Left ventricle myocardium superior (tissue), 1 donor: ENCODE measurements around the gene UACA. TPM values are rescaled to one million over a fixed set of nuclear protein-coding genes. Genes with fewer than 3 reads are reported as not detected.
A peak's percentile ranks its signal among the peaks of the same experiment; 100 is the strongest.

Experiments
- ATAC-seq: fragments of 200-7000 bp; cut with Tn5 transposase; one replicate; pipeline ENCODE4 v1.9.1; 2020; ENCODE audit warnings: mild to moderate bottlenecking, moderate library complexity
- DNase-seq: peaks from one replicate; pipeline ENCODE4 v3.0.0-alpha.2; 2020
- intact Hi-C: fragments of 100-400 bp; cut with micrococcal nuclease; formaldehyde crosslinking; loops from one replicate; pipeline ENCODE4 v1.11.0; 2022
- total RNA-seq: library from RNA; stranded (reverse); fragmentation: NEBNext Ultra II Directional; extraction: Animal tissue kit (Norgen Biotek cat#: 25700); gene quantifications from one replicate; pipeline ENCODE4 v1.2.1, GENCODE V29; 2021
- donor health status: DM: no; HTN: yes; CAD: no; lungs with severe emphysema.

Gene UACA
- total RNA-seq, 1 donor from 2014 or later = 32.9 TPM

DNA sequence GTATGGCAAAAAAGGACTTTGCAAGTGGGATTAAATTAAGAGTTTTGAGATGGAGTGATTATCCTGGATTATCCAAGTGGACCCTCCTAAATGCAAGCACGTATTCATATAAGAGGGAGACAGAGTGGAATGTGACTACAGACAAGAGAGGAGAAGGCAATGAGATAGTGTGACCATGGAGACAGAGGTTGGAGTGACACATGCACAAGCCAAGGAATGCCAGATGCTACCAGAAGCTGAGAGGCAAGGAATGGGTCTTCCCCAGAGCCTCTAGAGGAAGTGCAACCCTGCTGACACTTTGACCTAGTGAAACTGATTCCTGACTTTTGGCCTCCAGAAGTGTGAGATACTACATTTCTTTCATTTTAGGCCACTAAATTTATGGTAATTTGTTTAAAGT is 117.2 kb downstream of the UACA start:
- DNase-seq (no peak), ATAC-seq (no peak)
- intact Hi-C loops = no loop called here

- intact Hi-C loops = no loop called here
These were observed 119.6 kb downstream of the UACA start for GRCh38 chr15:70643783-70644125.

GRCh38 chr15:70643106-70643782 is 120.1 kb downstream of the UACA start:
- no peak for DNase-seq
- ATAC-seq = no peak
- intact Hi-C loops = no loop called here

More at GRCh38 chr15:70643783-70644125, 119.6 kb downstream of the UACA start:
- DNase-seq (no peak), ATAC-seq (no peak)

DNA sequence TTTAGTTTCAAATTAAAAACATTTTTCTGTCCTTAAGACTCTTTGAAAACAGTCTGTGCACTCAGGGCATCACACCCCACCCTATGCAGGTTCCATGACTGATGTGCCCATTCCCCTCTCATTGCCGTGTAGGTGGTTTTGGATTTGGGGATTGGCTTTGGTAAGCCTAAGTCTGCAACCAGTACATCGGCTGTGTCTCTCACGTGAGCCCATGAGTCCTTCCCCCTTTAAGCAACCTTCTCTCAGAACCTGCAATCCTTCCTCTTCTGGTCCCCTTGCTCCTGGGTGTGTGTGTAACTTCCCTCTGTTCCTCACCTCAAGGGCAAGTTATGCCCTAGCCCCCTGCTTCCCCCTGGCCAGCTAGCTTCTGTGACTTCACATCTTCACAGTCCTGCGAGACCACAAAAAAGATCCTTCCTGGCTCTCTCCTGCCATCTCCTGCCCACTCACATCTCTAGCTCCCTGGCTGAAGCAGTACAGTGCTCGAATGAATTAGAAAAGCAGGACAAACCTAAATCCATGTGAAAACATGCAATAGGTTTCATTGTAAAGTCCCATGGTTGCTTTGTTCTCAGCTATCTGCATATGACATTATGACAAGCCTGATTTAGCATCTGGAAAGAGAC is 126.7 kb downstream of the UACA start:
- DNase-seq (no peak), ATAC-seq (peak; percentile 22)
- intact Hi-C loops = no loop called here

GRCh38 chr15:70635895-70636294 is 127.5 kb downstream of the UACA start:
- intact Hi-C loops = no loop called here
- DNase-seq (no peak), ATAC-seq (no peak)

GRCh38 chr15:70633991-70634390 is 129.4 kb downstream of the UACA start:
- no peak for ATAC-seq

GRCh38 chr15:70633103-70633831 is 130.1 kb downstream of the UACA start:
- DNase-seq (peak; percentile 49), ATAC-seq (peak; percentile 83)
- intact Hi-C loops = loop anchor here (2.0 kb wide), 1 partner anchor 64 kb away; no protein-coding TSS in a partner anchor

More at GRCh38 chr15:70633991-70634390, 129.4 kb downstream of the UACA start:
- intact Hi-C loops = loop anchor here (2.0 kb wide), 1 partner anchor 65 kb away; no protein-coding TSS in a partner anchor
- no peak for DNase-seq

GRCh38 chr15:70632491-70633102 is 130.8 kb downstream of the UACA start:
- no peak for DNase-seq
- intact Hi-C loops = loop anchor here (2.0 kb wide), 1 partner anchor 64 kb away; no protein-coding TSS in a partner anchor
- ATAC-seq = no peak

DNA sequence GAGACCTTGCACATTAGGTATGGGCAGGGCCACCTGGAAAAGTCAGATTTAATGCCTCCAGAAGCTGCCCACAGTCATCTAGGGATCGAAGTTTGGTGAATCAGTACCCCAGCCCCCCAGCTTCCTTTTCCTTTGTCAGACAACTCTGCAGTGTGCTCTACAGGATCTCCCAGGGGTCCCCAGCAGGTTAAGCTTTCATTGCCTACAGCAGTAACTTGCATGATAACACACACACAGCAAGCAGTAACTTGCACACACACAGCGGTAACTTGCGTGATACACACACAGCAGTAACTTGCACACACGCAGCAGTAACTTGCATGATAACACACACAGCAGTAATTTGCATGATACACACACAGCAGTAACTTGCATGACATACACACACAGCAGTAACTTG is 131.3 kb downstream of the UACA start:
- intact Hi-C loops = loop anchor here (2.0 kb wide), 1 partner anchor 63 kb away; no protein-coding TSS in a partner anchor
- ATAC-seq = no peak
- DNase-seq = no peak

DNA sequence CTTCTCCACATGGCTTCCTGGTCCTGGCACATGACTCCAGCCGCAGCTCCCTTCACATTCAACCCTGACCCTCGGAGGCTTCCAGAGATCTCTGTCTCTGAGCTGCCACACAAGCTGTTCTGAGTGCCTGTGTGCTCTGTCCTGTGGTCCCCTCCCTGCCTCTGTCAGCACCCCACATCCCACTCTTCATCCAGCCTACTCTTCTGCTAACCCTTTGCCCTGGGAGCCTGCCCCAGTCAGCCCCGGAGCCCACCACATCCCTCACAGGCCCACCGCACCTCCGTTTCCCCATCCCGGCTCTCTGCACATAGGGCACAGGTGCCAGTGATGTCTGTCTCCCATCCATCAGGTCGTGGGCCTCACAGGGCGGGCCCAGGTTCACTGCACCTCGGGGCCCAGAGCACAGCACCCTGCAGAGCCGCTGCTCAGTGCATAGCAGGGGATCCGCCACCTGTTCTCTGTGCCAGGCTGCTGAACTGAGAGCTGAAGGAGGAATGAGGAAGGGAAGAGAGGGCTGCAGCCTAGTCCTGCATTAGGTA is 133.6 kb downstream of the UACA start:
- intact Hi-C loops = no loop called here
- DNase-seq (no peak), ATAC-seq (no peak)

GRCh38 chr15:70628549-70628896 is 134.8 kb downstream of the UACA start:
- intact Hi-C loops = no loop called here

DNA sequence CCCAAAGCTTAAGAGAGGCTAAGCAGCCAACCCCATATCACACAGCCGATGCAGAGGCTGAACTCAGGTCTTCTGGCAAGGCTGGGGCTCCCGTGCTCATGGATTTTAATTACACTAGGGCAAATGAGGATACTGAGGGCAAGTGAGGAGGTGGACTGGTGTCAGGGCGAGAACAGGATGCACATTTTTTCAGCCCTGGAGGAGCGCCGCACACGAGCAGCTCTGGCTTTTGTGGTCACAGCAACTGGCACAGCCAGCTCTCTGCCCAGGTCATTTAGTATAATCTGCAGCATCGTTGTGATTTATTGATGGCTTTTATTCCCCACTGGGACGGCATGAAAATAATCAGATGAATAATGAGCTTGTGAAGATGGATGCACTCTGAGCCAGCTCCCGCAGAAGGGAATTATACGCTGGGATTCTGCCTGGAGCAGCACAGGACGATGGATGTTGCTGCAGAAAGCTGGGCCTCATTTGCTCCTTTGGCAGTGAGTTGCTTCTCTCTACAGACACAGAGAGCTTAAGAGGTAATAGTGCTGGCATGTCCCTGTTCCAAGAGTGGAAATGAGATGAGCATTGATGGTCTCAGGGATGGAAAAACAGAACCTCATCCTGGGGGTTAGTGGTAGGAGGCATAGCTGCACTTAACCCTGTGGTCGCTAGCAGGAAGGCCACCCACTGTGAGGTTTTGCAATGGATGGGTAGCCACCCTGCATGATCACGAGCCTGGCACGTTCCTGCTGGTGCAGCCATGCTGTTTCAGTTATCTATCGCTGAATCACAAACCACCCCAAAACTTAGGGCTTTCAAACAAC is 135.4 kb downstream of the UACA start:
- no peak for ATAC-seq
- no peak for DNase-seq

More at GRCh38 chr15:70628549-70628896, 134.8 kb downstream of the UACA start:
- ATAC-seq (no peak), DNase-seq (no peak)

DNA sequence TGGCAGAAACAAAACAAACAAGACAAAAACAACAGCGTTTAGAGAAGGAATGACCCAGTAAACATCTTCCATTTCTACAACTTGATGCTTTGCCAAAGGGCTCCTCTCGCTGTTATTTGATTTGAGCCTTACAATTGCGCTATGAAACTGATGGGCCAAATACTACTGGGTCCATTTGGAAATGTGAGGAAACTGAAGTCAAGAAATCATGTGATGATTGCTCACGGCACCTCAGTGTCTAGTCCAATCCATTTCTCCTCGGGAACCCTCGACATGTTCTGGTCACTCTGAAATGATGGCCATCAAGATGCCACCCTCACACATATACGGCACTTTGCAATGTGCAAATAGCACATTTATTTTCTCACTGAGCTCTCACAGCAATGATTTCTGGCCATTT is 136.0 kb downstream of the UACA start:
- ATAC-seq (no peak), DNase-seq (no peak)
- intact Hi-C loops = no loop called here

More for the DNA sequence above, 135.4 kb downstream of the UACA start:
- intact Hi-C loops = no loop called here

- intact Hi-C loops = no loop called here
- ATAC-seq (no peak), DNase-seq (no peak)
These were observed 137.9 kb downstream of the UACA start for GRCh38 chr15:70625438-70625837.

DNA sequence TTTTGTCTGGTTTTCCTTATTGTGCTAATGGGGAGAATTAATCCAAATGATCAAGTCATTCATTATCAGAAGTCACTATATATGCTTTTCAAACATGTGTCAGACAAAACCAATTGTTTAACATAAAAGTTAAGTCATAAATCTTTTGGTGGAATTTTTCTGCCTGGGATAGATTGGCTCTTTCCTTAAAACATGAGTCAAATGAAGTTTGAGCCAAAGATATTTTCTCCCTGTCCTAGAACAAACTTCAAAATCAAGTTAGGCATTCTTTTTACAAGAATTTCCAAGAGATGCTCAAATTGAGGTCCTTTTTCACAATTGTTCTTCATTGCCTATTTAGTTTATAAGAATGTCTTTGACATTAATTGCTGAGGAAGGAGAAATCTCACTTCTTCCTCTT is 138.3 kb downstream of the UACA start:
- DNase-seq = no peak
- ATAC-seq = no peak
- intact Hi-C loops = no loop called here

DNA sequence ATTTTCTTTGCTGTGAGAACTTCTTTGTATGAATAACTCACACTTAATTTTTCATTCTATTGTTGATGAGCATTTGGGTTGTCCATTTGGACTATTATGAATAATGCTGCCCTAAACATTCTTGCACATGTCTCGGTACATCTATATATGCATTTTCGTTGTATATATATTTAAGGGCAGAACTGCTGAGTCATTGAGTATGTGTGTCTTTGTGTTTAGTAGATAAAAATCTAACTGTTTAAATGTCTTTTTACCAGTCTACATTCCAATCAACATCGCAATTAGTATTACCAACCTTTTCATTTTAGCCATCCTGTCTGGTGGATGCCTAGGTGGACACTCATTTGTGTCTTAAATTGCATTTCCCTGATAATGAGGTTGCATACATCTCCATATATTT is 144.4 kb downstream of the UACA start:
- intact Hi-C loops = no loop called here
- ATAC-seq = no peak

DNA sequence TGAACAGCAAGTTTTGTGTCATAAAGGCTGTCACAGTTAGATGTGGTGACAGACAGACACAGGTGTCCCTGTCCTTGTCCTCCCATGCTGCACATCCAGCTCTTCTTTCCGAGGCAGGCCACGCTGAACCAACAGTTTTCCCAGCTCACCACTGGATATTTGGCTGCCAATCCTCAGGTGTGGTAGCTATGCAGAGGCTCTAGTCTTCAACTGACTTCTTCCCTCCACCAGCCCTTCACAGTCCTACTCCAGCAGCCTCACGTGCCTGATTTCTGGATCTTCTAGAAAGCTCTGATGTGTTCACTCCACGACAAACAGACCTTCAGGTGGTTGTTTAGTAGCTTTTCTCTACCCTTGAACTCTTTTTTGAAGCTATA is 145.5 kb downstream of the UACA start:
- intact Hi-C loops = no loop called here
- DNase-seq (no peak), ATAC-seq (no peak)

More for the DNA sequence above, 144.4 kb downstream of the UACA start:
- DNase-seq = no peak

DNA sequence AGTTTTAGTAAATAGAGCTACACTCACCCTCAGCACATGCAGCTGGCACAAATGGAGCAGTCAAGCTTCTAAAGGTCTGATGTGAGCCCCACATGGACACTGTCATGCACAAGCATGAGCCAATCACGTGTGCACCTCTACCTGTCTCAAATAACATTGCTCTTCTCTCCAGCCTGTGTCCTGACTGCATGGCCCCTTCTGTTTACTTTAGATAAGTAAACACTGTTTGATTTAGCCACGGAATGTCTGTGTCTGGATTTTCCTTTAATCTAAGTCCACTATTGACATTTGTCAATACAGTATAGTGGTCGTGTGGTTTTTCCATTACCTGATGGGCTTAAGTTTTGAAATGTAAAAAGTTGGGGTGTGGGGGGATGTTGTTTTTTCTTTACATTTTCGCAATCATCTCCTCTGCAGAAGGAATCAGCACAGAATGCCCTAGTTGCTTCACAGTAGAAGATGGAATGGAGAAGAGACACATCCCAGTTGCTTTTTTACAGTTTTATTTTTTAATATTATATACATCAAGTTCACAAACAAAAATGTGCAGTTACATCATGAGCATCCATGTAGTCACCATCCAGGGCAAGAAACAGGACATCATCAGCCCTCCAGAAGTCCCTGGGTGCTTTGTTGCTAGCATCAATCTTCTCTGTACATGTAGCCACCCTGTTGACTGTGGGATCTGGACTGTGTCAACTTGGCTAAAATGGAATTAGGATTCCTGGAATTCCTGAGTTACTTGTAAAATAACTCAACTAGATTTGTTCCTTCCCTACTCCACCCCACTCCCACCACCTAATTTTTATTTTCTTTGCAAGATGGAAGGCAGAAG is 146.1 kb downstream of the UACA start:
- ATAC-seq (no peak), DNase-seq (no peak)
- intact Hi-C loops = no loop called here
